GM12878 (cell line): ENCODE data around the gene WFS1. TPM values are rescaled to one million over a fixed set of nuclear protein-coding genes. Genes with fewer than 3 reads are reported as not detected.

Experiments
- ATAC-seq: fragments of 200-7000 bp; cut with Tn5 transposase; 3 replicates; pipeline ENCODE4 v1.9.1; 2020; ENCODE audit warnings: mild to moderate bottlenecking, moderate library complexity
- BruUV-seq: library from RNA; stranded (reverse); fragments of 400-500 nt; replicated peaks from 2 replicates; lab custom pipeline; 2021; lab: Mats Ljungman, UMichigan
- CTCF ChIA-PET: fragments of 300-600 bp; sonication (Branson Sonifier 250); formaldehyde crosslinking; extraction: SDS; loops from one replicate; lab custom pipeline; 2021; ENCODE audit warnings: inconsistent platforms; lab: Yijun Ruan, JAX
- POLR2A ChIA-PET: fragments of 350-600 bp; formaldehyde crosslinking; extraction: SDS; loops from one replicate; lab custom pipeline; 2021; ENCODE audit warnings: inconsistent platforms; lab: Charles Lee
- RAD21 ChIA-PET: fragments of 300-600 bp; sonication (Branson Sonifier 250); formaldehyde crosslinking; loops from one replicate; lab custom pipeline; 2023; ENCODE audit warnings: antibody characterized with exemption; ENCODE audit not compliant: unreplicated experiment; lab: Charles Lee
- SMC1A ChIA-PET: fragments of 300-600 bp; sonication (Branson Sonifier 250); formaldehyde crosslinking; loops from one replicate; lab custom pipeline; 2023; ENCODE audit not compliant: unreplicated experiment, uncharacterized antibody; lab: Charles Lee
- DNase-seq: peaks from one replicate; pipeline ENCODE4 v3.0.0-alpha.2; 2011; ENCODE audit warnings: low read depth, low spot score
- FAIRE-seq: peaks from 3 replicates; lab custom pipeline; 2011; peaks lifted over from hg19 to GRCh38; lab: Jason Lieb, UNC
- H2AFZ ChIP-seq: 2 replicates; pipeline ENCODE4 v1.6.0; 2011; ENCODE audit warnings: low read depth, low read length, control low read depth; ENCODE audit not compliant: control insufficient read depth
- H3K27ac ChIP-seq: 2 replicates; pipeline ENCODE4 v1.5.1; 2011; ENCODE audit warnings: control low read depth; ENCODE audit not compliant: control insufficient read depth, insufficient read depth
- H3K27me3 ChIP-seq, 2 experiments: replicated peaks in 1 of 2; 2 replicates each; pipeline versions ENCODE4 v1.6.0 to v1.6.1; 2011; ENCODE audit warnings: low read length in 1 of 2; ENCODE audit not compliant: control insufficient read depth in 2 of 2, insufficient read depth in 2 of 2
- H3K36me3 ChIP-seq, 2 experiments: 2 replicates each; pipeline ENCODE4 v1.5.1; 2011; ENCODE audit warnings: low read length in 1 of 2; ENCODE audit not compliant: control insufficient read depth in 2 of 2, insufficient read depth in 2 of 2
- H3K4me1 ChIP-seq: 2 replicates; pipeline ENCODE4 v1.6.1; 2011; ENCODE audit warnings: mild to moderate bottlenecking, low read length, moderate library complexity, mixed read lengths; ENCODE audit not compliant: control insufficient read depth, insufficient read depth
- H3K4me2 ChIP-seq: 2 replicates; pipeline ENCODE4 v1.6.0; 2011; ENCODE audit warnings: control low read depth; ENCODE audit not compliant: control insufficient read depth, insufficient read depth
- H3K4me3 ChIP-seq: fragments of 200-600 bp; sonication (generic); 2 replicates; pipeline ENCODE4 v1.5.1; 2016
- H3K79me2 ChIP-seq: 2 replicates; pipeline ENCODE4 v1.6.0; 2011; ENCODE audit warnings: low read length; ENCODE audit not compliant: control insufficient read depth, insufficient read depth
- H3K9ac ChIP-seq: 2 replicates; pipeline ENCODE4 v1.8.0; 2011; ENCODE audit warnings: low read length, control low read depth, mixed read lengths; ENCODE audit not compliant: control insufficient read depth, insufficient read depth
- H3K9me3 ChIP-seq: replicated peaks from 3 replicates; pipeline ENCODE4 v1.5.1; 2011; ENCODE audit warnings: mild to moderate bottlenecking, low read length; ENCODE audit not compliant: control insufficient read depth, insufficient read depth
- H4K20me1 ChIP-seq: 2 replicates; pipeline ENCODE4 v1.6.0; 2011; ENCODE audit not compliant: control insufficient read depth, insufficient read depth
- EGR1 ChIP-seq, 2 experiments: IDR thresholded peaks; 1 replicate in 1 of 2; 2 replicates in 1 of 2; pipeline ENCODE4 v1.6.1; 2011 to 2012; ENCODE audit warnings: low read depth in 2 of 2, low read length in 2 of 2, borderline replicate concordance in 1 of 2, mild to moderate bottlenecking in 1 of 2, moderate library complexity in 1 of 2
- MTA2 ChIP-seq: fragments of 450-650 bp; IDR thresholded peaks from 2 replicates; pipeline ENCODE4 v1.6.1; 2016; ENCODE audit warnings: low read depth, mild to moderate bottlenecking, moderate library complexity
- MYB ChIP-seq: fragments of 150-350 bp; IDR thresholded peaks from 2 replicates; pipeline ENCODE4 v1.6.1; 2014; ENCODE audit warnings: mild to moderate bottlenecking, low read depth, low read length, borderline replicate concordance
- SP1 ChIP-seq: IDR thresholded peaks from one replicate; pipeline ENCODE4 v1.6.1; 2011; ENCODE audit warnings: low read depth, low read length
- YY1 ChIP-seq: IDR thresholded peaks from 2 replicates; pipeline ENCODE4 v1.6.1; 2011; ENCODE audit warnings: low read depth, mild to moderate bottlenecking, low read length
- WGBS: methylation state at CpG from one replicate; pipeline ENCODE4 v1.1.6; 2016; ENCODE audit warnings: low lambda C conversion rate; ENCODE audit not compliant: insufficient replicate concordance, insufficient coverage; ENCODE audit errors: missing lambda C conversion rate; 5-methylcytosine and 5-hydroxymethylcytosine counted together
- in situ Hi-C: fragments of 300-500 bp; cut with MboI; formaldehyde crosslinking; loops from 9 replicates; pipeline ENCODE4 v1.14.3; 2018; ENCODE audit warnings: mixed read lengths
- intact Hi-C: fragments of 100-400 bp; cut with micrococcal nuclease; formaldehyde crosslinking; loops from one replicate; pipeline ENCODE4 v1.14.2; 2022; ENCODE audit not compliant: unreplicated experiment
- polyA plus RNA-seq, 11 experiments: library from polyadenylated mRNA; depleted of rRNA in 4 of 11; unstranded in 6 of 11; stranded (reverse) in 5 of 11; fragments of >200 nt; fragmentation: Nextera tagmentation in 4 of 11; fragmentation: Illumina TruSeq in 1 of 11; extraction: Ambion mirVana in 4 of 11; extraction: Trizol in 1 of 11; gene quantifications; 1 replicate in 1 of 11; 2 replicates in 10 of 11; pipeline versions ENCODE4 v1.2.1 to v1.2.3, GENCODE V29; 2011 to 2016; ENCODE audit warnings: inconsistent platforms in 2 of 11, missing spikeins in 2 of 11, low read depth in 1 of 11
- total RNA-seq, 4 experiments: library from RNA; depleted of rRNA in 3 of 4; stranded (reverse); fragments of >200 nt in 3 of 4; fragmentation: Illumina TruSeq in 1 of 4; extraction: Trizol in 1 of 4; gene quantifications; 2 replicates each; pipeline versions ENCODE4 v1.2.1 to v1.2.3, GENCODE V29; 2013 to 2021
- TF ChIP-seq, protein P1 (sequence below): fragments of 450-650 bp; IDR thresholded peaks from 2 replicates; pipeline ENCODE4 v1.6.1; 2017; ENCODE audit warnings: mild to moderate bottlenecking, low read depth, inconsistent platforms; ENCODE audit not compliant: poor library complexity, severe bottlenecking
- TF ChIP-seq, protein P2 (sequence below): IDR thresholded peaks from 2 replicates; pipeline ENCODE4 v1.6.1; 2011; ENCODE audit warnings: low read depth, mild to moderate bottlenecking, low read length, moderate library complexity, borderline replicate concordance; ENCODE audit errors: extremely low read depth

The WFS1 gene
- total and polyA plus RNA-seq, 10 of the 15 experiments (the other 5 are each of a cell fraction or from before 2014, with no cell fraction given) = 0.31 to 4.7 (median 2.0) TPM

DNA sequence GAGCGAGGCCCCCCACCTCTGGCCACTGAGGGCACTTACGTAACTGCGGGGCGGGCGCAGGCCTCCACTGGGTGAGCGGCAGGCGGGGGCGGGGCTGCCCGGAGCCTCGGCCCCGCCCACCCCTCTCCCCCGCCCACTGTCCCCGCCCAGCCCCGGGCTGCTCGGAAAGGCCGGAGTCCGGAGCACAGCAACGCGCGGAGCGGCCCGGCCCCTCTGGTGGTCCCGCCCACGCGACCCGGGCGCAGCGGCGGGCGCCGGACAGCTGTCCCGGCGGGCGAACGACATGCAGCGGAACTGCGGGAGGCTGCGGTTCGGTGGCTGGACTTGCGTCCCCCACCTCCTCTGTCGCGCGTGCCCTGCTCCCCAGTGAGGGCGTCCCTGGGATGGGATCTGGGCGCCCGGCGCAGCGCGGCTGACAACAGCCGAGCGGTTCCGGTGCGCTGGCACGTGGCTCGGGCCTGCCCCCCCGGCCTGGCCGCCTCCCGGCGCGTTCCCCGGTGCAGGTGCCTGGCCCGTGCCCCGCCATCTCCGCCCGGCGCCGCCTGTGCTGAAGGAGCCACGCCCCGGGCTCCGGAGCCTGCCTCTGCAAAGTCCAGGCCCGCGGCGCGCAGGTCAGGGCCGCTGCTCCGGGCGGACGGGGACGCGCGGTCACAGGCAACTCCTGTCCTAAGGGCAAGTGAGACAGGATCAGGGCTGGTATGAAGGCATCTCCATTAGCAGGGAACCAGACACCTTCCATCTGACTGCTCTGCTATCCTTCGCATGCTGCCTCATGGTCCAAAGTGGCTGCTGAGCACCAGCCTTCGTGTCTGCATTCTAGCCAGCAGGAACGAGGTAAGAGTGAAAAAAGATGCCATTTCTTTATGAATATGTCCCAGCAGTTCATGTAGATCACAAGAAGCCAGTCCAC, 47.5 kb upstream of the WFS1 start:
- Histone ChIP-seq H3K79me2 (no peaks in the 10 kb centered on the region), H3K4me2 (peak overlapping the region; percentile 31; the same call in 1 of the 2 replicates), H3K27ac (no peak overlapping the region), H2AFZ (peak overlapping the region; percentile 26; the same call in 1 of the 2 replicates), H3K9ac (no peak overlapping the region), H3K36me3 (no peaks in the 10 kb centered on the region), H3K4me3 (0 out of 2 replicates have a peak overlapping the region, but pooled peaks have one; percentile 27), H3K9me3 (peaks cover 5% of the 10 kb centered on the region), H3K27me3 (no peaks in the 10 kb centered on the region; a peak in 2 of 4 replicates), H4K20me1 (no peaks in the 10 kb centered on the region; the same call in 1 of the 2 replicates), H3K4me1 (peaks cover 16% of the 10 kb centered on the region)
- TF ChIP-seq EGR1 (IDR thresholded peaks at IDR 0.05; ENCODE audit: borderline replicate concordance in 1 of 2, low read depth in 2 of 2, low read length in 2 of 2) = peak in 1 of 2 experiments; percentile 62; a peak in 1 of 3 replicates
- peak; percentile 46 for TF ChIP-seq SP1
- TF ChIP-seq, protein P1, sequence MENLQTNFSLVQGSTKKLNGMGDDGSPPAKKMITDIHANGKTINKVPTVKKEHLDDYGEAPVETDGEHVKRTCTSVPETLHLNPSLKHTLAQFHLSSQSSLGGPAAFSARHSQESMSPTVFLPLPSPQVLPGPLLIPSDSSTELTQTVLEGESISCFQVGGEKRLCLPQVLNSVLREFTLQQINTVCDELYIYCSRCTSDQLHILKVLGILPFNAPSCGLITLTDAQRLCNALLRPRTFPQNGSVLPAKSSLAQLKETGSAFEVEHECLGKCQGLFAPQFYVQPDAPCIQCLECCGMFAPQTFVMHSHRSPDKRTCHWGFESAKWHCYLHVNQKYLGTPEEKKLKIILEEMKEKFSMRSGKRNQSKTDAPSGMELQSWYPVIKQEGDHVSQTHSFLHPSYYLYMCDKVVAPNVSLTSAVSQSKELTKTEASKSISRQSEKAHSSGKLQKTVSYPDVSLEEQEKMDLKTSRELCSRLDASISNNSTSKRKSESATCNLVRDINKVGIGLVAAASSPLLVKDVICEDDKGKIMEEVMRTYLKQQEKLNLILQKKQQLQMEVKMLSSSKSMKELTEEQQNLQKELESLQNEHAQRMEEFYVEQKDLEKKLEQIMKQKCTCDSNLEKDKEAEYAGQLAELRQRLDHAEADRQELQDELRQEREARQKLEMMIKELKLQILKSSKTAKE = no peak
- TF ChIP-seq MYB = no peak
- TF ChIP-seq, protein P2, sequence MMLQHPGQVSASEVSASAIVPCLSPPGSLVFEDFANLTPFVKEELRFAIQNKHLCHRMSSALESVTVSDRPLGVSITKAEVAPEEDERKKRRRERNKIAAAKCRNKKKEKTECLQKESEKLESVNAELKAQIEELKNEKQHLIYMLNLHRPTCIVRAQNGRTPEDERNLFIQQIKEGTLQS = no peak
- no peak for TF ChIP-seq MTA2
- peak; percentile 37; the same call in 1 of the 2 replicates for TF ChIP-seq YY1
- intact Hi-C loops (no loop called here), in situ Hi-C loops (no loop called here)
- RAD21 ChIA-PET = no interaction called here
- POLR2A ChIA-PET = no interaction called here
- peak; percentile 57 for ATAC-seq
- no peak for FAIRE-seq
- SMC1A ChIA-PET = no interaction called here
- CTCF ChIA-PET = interaction anchor here (1.6 to 5.3 kb wide), 2 partner anchors 28 to 88 kb away, joined by 5 to 34 read pairs; no protein-coding TSS in a partner anchor
- no TSS peak for BruUV-seq
- WGBS = 83% methylated on average over 40 of the region's 84 CpGs
- no peak for DNase-seq
